Measurements from ENCODE around the gene MGMT.

Gene MGMT

GRCh38 chr10:129659508-129660268 is 192.6 kb downstream of the MGMT start:
- DNase-seq = no peak

- no peak for DNase-seq
These were observed 193.5 kb downstream of the MGMT start for GRCh38 chr10:129660569-129660968.

- no peak for DNase-seq
These were observed 195.4 kb downstream of the MGMT start for GRCh38 chr10:129662426-129662825.

GRCh38 chr10:129670124-129670523 is 203.1 kb downstream of the MGMT start:
- DNase-seq = no peak

- no peak for DNase-seq
These were observed 206.3 kb downstream of the MGMT start for GRCh38 chr10:129673292-129673691.

GRCh38 chr10:129675027-129675769 is 208.2 kb downstream of the MGMT start:
- no peak for DNase-seq

- DNase-seq = no peak
These were observed 209.0 kb downstream of the MGMT start for GRCh38 chr10:129676014-129676413.

- DNase-seq = no peak
These were observed 210.4 kb downstream of the MGMT start for GRCh38 chr10:129677377-129677927.

- DNase-seq = no peak
These were observed 211.1 kb downstream of the MGMT start for GRCh38 chr10:129678186-129678585.

GRCh38 chr10:129679207-129679606 is 212.2 kb downstream of the MGMT start:
- DNase-seq = no peak

GRCh38 chr10:129680661-129681344 is 213.8 kb downstream of the MGMT start:
- no peak for DNase-seq

GRCh38 chr10:129681856-129682255 is 214.8 kb downstream of the MGMT start:
- DNase-seq = no peak

GRCh38 chr10:129683519-129683918 is 216.5 kb downstream of the MGMT start:
- DNase-seq = no peak

GRCh38 chr10:129683920-129684319 is 216.9 kb downstream of the MGMT start:
- DNase-seq = no peak

- DNase-seq = no peak
These were observed 218.2 kb downstream of the MGMT start for GRCh38 chr10:129685271-129685670.

- no peak for DNase-seq
These were observed 222.6 kb downstream of the MGMT start for GRCh38 chr10:129689671-129690071.

- DNase-seq = no peak
These were observed 223.4 kb downstream of the MGMT start for GRCh38 chr10:129690248-129691070.

GRCh38 chr10:129692695-129693094 is 225.7 kb downstream of the MGMT start:
- no peak for DNase-seq

- DNase-seq = no peak
These were observed 226.3 kb downstream of the MGMT start for GRCh38 chr10:129693382-129693781.

GRCh38 chr10:129694184-129694583 is 227.1 kb downstream of the MGMT start:
- DNase-seq = no peak

GRCh38 chr10:129694691-129695243 is 227.7 kb downstream of the MGMT start:
- no peak for DNase-seq

GRCh38 chr10:129695671-129696070 is 228.6 kb downstream of the MGMT start:
- DNase-seq = no peak

Data from NCI-H510A (cell line).